Hypothalamus (tissue), 51 donors: ENCODE measurements around the gene SEC16A.
"Not testable (repeated sequence)": the region's sequence is repeated elsewhere in the genome, so short reads cannot be mapped to it uniquely, and the experiment has no call there.

ENCODE experiments used
- DNase-seq, 51 donors: peaks; one replicate each; lab custom pipeline; 2025; lab: John Stamatoyannopoulos, UW

The SEC16A gene

GRCh38 chr9:136405904-136406303 is 76.9 kb downstream of the SEC16A start:
- DNase-seq: not testable (repeated sequence)

GRCh38 chr9:136405481-136405880 is 77.4 kb downstream of the SEC16A start:
- no peak for DNase-seq

GRCh38 chr9:136404801-136405136 is 78.1 kb downstream of the SEC16A start:
- no peak for DNase-seq

- no peak for DNase-seq
These were observed 78.7 kb downstream of the SEC16A start for GRCh38 chr9:136403915-136404800.

GRCh38 chr9:136403538-136403914 is 79.3 kb downstream of the SEC16A start:
- DNase-seq: no peak

- DNase-seq: no peak
These were observed 80.8 kb downstream of the SEC16A start for GRCh38 chr9:136402067-136402466.

GRCh38 chr9:136401173-136401922 is 81.5 kb downstream of the SEC16A start:
- DNase-seq: no peak

- peak; percentile 8 to 85 (median 65) for DNase-seq
These were observed 82.6 kb downstream of the SEC16A start, which contains the start of gene SNAPC4 for GRCh38 chr9:136400038-136400834. TSS of gene SNAPC4 (minus strand) at chr9:136400170. CDS start at chr9:136398428, 1,742 bp downstream.

- no peak for DNase-seq
These were observed 83.4 kb downstream of the SEC16A start for GRCh38 chr9:136399176-136400037.

- no peak for DNase-seq
These were observed 84.6 kb downstream of the SEC16A start for GRCh38 chr9:136398286-136398685.

- DNase-seq: no peak
These were observed 85.2 kb downstream of the SEC16A start for GRCh38 chr9:136397643-136398042.

- DNase-seq: no peak
These were observed 86.7 kb downstream of the SEC16A start for GRCh38 chr9:136396219-136396515.

GRCh38 chr9:136395345-136396218 is 87.3 kb downstream of the SEC16A start:
- no peak for DNase-seq

GRCh38 chr9:136395020-136395340 is 87.9 kb downstream of the SEC16A start:
- no peak for DNase-seq

- no peak for DNase-seq
These were observed 88.4 kb downstream of the SEC16A start for GRCh38 chr9:136394312-136395019.

GRCh38 chr9:136393531-136393930 is 89.3 kb downstream of the SEC16A start:
- no peak for DNase-seq

- no peak for DNase-seq
These were observed 90.0 kb downstream of the SEC16A start for GRCh38 chr9:136392538-136393449.
